ENCODE results near the gene FHOD3.

Gene FHOD3

GRCh38 chr18:36297417-36298125 is at the start of gene FHOD3:
Gene FHOD3 (plus strand): TSS chr18:36297713. CDS start chr18:36297836, 123 bp downstream.
- peak; percentile 52 for DNase-seq (ENCODE audit: low spot score)

DNA sequence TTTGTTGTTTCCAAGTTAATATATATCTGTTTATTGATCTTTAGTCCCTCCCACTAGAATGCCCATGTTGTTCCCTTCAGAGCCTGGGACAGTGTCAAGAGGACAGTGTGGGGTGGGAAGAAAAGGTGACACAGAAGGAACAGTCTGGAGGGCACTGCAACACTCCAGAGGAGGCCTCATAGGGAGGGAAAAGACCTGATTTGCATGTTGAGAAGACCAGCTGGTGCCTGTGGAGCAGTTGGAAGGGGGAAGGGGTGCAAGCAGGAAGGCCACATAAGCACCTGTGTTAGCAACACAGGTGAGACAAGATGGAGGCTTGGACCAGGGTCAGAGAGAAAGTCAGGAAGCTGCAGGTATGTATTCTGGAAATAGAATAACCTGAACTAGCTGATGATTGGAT is 48.1 kb upstream of the FHOD3 start:
- no peak for DNase-seq (ENCODE audit: low spot score)

DNA sequence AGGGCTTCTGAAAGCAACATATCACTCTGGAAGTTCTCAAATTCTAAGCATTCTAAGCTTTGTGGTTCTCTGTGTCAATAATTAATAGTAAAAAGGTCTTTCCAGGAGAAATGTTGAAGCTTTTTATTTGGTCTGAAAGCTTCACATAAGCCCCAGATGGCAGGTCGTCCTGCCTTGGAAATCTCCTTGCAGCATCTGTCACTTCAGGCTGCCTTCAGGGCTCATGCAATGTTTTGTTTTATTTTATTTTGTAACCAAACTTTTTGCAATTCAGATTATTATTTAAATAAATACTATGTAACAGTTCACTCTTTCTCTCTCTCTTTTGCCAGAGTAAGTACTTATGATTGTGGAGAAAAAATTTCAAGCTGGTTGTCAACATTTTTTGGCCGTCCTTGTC is 46.7 kb upstream of the FHOD3 start:
- no peak for DNase-seq (ENCODE audit: low spot score)

GRCh38 chr18:36255072-36255698 is 42.3 kb upstream of the FHOD3 start:
- no peak for DNase-seq (ENCODE audit: low spot score)

DNA sequence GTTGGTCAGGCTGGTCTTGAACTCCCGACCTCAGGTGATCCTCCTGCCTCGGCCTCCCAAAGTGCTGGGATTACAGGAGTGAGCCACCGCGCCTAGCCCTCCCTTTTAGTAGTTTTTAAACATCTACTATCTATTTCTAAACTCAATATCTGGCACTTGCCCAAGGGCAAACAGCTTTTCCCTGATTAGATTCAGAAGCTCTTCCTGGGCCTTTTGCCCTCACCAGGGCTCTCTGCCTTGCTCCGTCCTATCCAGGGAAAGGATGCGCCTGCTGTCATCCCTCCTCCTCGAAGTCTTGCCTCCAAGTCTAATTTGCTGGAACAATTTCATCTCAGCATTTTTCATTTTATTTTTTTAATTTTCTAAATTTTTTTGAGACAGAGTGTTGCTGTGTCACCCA is 41.4 kb upstream of the FHOD3 start:
- no peak for DNase-seq (ENCODE audit: low spot score)

GRCh38 chr18:36262971-36263370 is 34.5 kb upstream of the FHOD3 start:
- DNase-seq (ENCODE audit: low spot score) = no peak

DNA sequence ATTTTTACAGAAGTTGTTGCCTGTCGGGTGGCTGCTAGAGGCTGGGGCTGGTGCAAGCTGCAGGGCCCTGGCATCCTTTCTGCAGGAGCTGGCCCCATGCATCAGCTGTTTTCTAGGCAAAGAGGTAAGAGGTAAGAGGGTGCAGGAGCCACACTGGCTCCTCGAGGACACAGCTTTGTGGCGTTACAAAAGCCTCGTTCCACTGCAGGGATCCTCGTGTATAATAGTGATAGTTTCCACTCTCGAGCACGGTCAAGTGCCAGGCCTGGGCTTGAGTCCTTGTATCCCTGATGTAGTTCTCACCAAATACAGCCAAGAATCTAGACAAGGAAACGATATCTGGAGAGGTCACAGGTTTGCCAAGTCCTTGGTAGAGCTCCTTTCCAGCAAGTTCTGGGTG is 33.2 kb upstream of the FHOD3 start:
- DNase-seq (ENCODE audit: low spot score) = no peak

DNA sequence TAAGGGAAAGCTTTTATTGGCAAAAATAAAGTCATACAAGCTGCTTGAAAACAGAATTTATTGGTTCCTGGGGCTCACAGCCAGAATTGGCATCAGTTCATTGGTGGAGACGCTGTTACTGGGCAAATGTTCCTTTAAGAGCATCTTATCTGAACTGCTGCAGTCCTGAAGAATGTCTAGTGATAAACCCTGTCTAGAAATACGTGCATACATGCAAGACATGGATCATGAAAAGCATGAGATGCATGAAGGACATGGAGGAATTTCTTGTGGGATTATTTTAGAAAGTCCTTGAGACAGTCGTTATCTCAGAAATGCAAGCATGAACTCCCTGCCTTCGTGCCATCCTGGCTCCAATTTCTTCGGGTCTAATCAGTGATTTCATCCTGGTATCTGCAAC is 32.5 kb upstream of the FHOD3 start:
- DNase-seq (ENCODE audit: low spot score) = no peak

- DNase-seq (ENCODE audit: low spot score) = no peak
Observed at GRCh38 chr18:36269157-36269556, 28.4 kb upstream of the FHOD3 start.

DNA sequence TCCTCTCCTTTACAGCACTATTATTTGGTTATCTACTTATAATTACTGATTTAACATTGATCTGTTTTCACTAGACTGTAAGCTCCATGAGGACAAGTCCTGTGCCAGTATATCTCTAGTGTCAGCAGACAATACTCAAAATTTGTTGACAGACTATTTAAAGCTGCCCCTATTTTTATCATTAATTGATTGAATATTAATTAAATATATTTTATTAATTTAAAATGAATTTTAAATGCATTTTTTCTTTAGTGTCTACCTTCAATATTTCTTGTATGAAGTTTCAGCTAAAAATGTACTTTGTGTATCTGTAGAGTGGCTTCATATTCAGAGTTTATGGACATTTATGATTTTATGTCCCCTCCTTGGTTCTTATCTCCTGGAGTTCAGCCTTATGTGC is 26.4 kb upstream of the FHOD3 start:
- DNase-seq (ENCODE audit: low spot score) = no peak

- no peak for DNase-seq (ENCODE audit: low spot score)
Observed at GRCh38 chr18:36273347-36273746, 24.2 kb upstream of the FHOD3 start.

- DNase-seq (ENCODE audit: low spot score) = no peak
Observed at GRCh38 chr18:36274083-36274715, 23.3 kb upstream of the FHOD3 start.

DNA sequence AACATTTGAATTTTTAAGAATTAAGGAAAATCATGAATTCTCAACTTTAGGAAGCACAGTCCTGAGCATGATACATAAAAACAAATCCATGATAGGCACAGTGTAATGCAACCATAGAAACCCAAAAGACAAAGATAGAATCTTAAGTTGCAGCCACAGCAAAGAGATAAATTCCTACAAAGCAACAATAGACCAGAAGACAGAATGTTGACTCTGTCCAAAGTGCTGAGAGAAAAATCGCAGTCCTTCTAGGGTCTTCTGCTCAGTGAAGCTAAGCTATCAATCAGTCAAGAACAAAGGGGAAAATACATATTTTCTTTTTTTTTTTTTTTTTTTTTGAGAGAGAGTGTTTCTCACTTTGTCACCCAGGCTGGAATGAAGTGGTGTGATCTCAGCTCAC is 22.0 kb upstream of the FHOD3 start:
- no peak for DNase-seq (ENCODE audit: low spot score)

DNA sequence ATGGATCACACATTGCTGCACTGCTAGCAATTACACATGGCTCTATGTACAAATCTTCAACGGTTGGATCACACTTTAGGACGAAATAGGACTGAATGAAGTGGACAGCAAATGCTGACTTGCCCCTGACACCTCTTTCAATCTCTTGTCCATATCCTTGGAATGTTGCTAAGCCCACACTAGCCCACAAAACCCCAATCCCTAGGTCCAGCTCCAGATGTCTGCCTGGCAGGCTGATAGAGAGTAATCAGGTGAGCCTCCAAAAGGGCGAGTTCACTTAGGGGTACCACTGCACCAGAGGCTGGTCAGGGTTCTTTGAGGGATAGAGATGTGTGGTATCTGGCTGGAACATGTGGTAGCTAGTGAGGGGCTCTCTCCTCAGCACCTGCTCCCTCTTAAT is 18.5 kb upstream of the FHOD3 start:
- no peak for DNase-seq (ENCODE audit: low spot score)

DNA sequence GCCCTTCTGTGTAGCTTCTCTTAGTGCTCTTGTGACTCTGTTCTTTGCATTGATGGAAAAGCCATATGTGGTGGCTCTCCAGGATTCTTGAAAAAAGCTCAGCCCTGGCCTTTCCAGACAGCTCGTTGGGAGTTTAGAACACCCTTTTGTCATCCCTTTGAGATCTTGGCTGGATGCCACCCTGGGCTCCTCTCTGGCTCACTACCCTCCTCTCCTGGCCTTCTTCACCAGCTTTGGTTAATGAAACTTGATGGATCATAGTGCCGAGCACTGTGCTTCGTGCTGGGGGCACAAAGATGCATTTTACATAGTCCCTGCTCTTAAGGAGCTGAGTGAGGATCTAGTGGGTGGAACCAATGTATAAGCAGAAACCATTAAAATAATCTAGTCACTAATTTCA is 15.6 kb upstream of the FHOD3 start:
- no peak for DNase-seq (ENCODE audit: low spot score)

DNA sequence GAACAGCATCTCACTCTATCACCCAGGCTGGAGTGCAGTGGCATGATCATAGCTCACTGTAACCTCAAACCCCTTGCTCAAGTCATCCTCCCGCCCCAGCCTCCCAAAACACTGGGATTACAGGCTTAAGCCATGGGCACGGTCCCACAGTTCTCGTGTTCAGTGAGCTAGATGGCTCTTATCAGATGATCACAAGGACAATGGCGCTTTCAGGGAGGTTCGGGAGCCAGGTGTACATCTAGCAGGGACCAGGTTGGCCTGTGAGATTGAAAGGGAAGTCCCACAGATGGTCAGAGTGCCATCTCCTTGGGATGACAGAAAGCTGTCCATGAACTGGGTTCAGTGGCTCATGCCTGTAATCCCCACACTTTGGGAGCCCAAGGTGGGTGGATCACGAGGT is 14.1 kb upstream of the FHOD3 start:
- no peak for DNase-seq (ENCODE audit: low spot score)

GRCh38 chr18:36284268-36284667 is 13.2 kb upstream of the FHOD3 start:
- DNase-seq (ENCODE audit: low spot score) = no peak

- no peak for DNase-seq (ENCODE audit: low spot score)
Observed at GRCh38 chr18:36284671-36285295, 12.7 kb upstream of the FHOD3 start.

DNA sequence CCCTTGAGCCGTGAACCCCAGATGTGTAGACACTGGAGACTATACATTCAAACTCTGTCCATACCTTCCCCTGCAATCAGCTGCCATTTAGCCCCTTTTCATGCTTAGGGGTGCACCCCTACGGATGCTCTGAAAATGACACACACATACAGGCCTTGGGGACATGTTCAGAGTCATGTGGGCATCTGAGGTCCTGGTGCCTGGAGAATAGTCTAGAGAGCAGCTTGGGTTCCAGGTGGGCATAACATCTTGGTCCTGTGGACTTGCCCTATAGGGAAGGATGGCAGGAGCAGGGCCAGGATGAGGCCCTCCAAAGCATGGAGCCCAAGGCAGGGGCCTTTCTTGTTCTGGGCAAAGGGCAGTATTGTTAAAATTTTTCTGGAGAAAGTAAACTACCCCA is 9.9 kb upstream of the FHOD3 start:
- no peak for DNase-seq (ENCODE audit: low spot score)

DNA sequence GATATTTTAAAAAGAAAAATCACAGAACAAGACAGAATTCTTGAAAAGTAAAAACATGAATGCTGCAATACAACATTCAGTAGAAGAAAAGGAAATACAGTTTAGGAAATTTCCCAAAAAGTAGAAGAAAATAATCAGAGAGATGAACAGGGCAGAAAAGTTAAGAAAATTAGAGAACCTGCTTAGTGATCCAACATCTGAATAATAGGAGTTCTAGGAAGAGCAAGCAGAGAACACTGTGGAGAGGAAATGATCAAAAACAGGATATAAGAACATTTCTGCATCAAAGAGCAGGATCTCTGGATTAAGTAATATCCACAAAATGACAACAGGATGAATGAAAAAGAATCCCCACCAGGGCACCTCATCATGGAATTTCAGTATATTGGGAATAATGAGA is 8.8 kb upstream of the FHOD3 start:
- DNase-seq (ENCODE audit: low spot score) = no peak

GRCh38 chr18:36294031-36294430 is 3.5 kb upstream of the FHOD3 start:
- no peak for DNase-seq (ENCODE audit: low spot score)

GRCh38 chr18:36295214-36295613 is 2.3 kb upstream of the FHOD3 start:
- DNase-seq (ENCODE audit: low spot score) = no peak

DNA sequence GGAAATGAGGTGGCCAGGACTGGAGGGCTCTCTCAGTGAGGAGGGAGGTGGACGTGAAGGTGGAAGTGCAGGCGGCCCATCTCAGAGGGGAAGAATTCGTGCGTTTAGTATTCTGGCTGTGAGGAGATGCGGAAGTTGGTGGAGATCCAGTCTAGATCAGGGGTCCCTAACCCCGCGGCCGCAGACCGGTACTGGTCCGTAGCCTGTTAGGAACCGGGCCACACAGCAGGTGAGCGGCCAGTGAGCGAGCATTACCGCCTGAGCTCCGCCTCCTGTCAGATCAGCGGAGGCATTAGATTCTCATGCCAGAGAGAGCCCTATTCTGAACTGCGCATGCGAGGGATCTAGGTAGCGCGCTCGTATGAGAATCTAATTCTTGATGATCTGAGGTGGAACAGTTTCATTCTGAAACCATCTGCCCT is 1.6 kb upstream of the FHOD3 start:
- no peak for DNase-seq (ENCODE audit: low spot score)
